Transverse colon (tissue), 4 donors: ENCODE data around the gene TNN. TPM values are rescaled to one million over a fixed set of nuclear protein-coding genes. Genes with fewer than 3 reads are reported as not detected.

Experiments
- DNase-seq: peaks from one replicate; pipeline ENCODE4 v3.0.0-alpha.2; 2019
- H3K27ac ChIP-seq, 4 donors: fragments of 200-600 bp; sonication (generic); 2 replicates each; pipeline ENCODE4 v1.5.1; 2016 to 2018; ENCODE audit warnings: inconsistent platforms in 4 of 4
- H3K27me3 ChIP-seq: fragments of 200-600 bp; sonication (generic); 2 replicates; pipeline ENCODE4 v1.5.1; 2017; ENCODE audit warnings: inconsistent platforms
- H3K36me3 ChIP-seq, 4 donors: fragments of 200-600 bp; sonication (generic); 2 replicates each; pipeline ENCODE4 v1.5.1; 2017 to 2019; ENCODE audit warnings: inconsistent platforms in 4 of 4
- H3K4me1 ChIP-seq, 4 donors: fragments of 200-600 bp; sonication (generic); 2 replicates each; pipeline ENCODE4 v1.5.1; 2017 to 2020; ENCODE audit warnings: inconsistent platforms in 4 of 4
- H3K4me3 ChIP-seq, 4 donors: fragments of 200-600 bp; sonication (generic); 1 replicate in 1 of 4; 2 replicates in 3 of 4; pipeline versions ENCODE4 v1.5.1 to v1.6.1; 2017 to 2019; ENCODE audit warnings: inconsistent platforms in 4 of 4
- H3K9me3 ChIP-seq, 2 donors: fragments of 200-600 bp; sonication (generic); 2 replicates each; pipeline ENCODE4 v1.5.1; 2017 to 2019; ENCODE audit warnings: inconsistent platforms in 2 of 2
- EP300 ChIP-seq: sonication (generic); formaldehyde crosslinking; IDR thresholded peaks from one replicate; pipeline ENCODE4 v1.6.1; 2017; ENCODE audit warnings: antibody characterized with exemption, low read depth
- POLR2A ChIP-seq: fragments of 450-650 bp; IDR thresholded peaks from one replicate; pipeline ENCODE4 v1.6.1; 2016; ENCODE audit warnings: antibody characterized with exemption, mild to moderate bottlenecking, moderate library complexity
- POLR2AphosphoS5 ChIP-seq, 3 donors: sonication (generic); formaldehyde crosslinking; IDR thresholded peaks; one replicate each; pipeline ENCODE4 v1.6.1; 2016; ENCODE audit warnings: antibody characterized with exemption in 3 of 3
- WGBS, 2 donors: methylation state at CpG; one replicate each; pipeline ENCODE4 v1.1.5; 2018; ENCODE audit warnings: low coverage in 1 of 2; 5-methylcytosine and 5-hydroxymethylcytosine counted together
- in situ Hi-C, 4 donors: fragments of 200-750 bp; cut with MboI; loops; one replicate each; pipeline versions ENCODE4 v1.15.0 to v1.15.1; 2017; ENCODE audit warnings: low sequenced_read_pairs in 3 of 4, low pct_ligation_motif_present in 1 of 4, low pct_unique_long_range_greater_than_20kb in 1 of 4
- intact Hi-C: fragments of 100-400 bp; cut with DNase I; formaldehyde crosslinking; loops from one replicate; pipeline ENCODE4 v1.15.1; 2023; ENCODE audit warnings: low total_unique reads
- total RNA-seq, 4 donors: library from RNA; depleted of rRNA; stranded (reverse); fragments of >200 nt; gene quantifications; one replicate each; pipeline ENCODE4 v1.1.0, GENCODE V29; 2016
- TF ChIP-seq, protein P1 (sequence below), 5 experiments: fragments of 200-600 bp in 3 of 5; fragments of 450-650 bp in 2 of 5; sonication (generic) in 3 of 5; IDR thresholded peaks; 1 replicate in 2 of 5; 2 replicates in 3 of 5; pipeline ENCODE4 v1.5.1; 2016 to 2017; ENCODE audit warnings: antibody characterized with exemption in 5 of 5, inconsistent platforms in 3 of 5, mild to moderate bottlenecking in 2 of 5, moderate library complexity in 1 of 5

The TNN gene
- total RNA-seq, 4 donors from 2014 or later: 0.14 TPM; not detected in 3

GRCh38 chr1:175157200-175157599 is 89.6 kb downstream of the TNN start:
- Histone ChIP-seq H3K4me3 (no peak overlapping the region), H3K27ac (no peak overlapping the region), H3K9me3 (no peaks in the 10 kb centered on the region), H3K4me1 (peaks cover 0 to 2% (median 0%) of the 10 kb centered on the region in 4 donors), H3K36me3 (peaks cover 0 to under 1% (median 0%) of the 10 kb centered on the region in 4 donors), H3K27me3 (peaks cover 19% of the 10 kb centered on the region)
- no peak for DNase-seq
- TF ChIP-seq, protein P1, sequence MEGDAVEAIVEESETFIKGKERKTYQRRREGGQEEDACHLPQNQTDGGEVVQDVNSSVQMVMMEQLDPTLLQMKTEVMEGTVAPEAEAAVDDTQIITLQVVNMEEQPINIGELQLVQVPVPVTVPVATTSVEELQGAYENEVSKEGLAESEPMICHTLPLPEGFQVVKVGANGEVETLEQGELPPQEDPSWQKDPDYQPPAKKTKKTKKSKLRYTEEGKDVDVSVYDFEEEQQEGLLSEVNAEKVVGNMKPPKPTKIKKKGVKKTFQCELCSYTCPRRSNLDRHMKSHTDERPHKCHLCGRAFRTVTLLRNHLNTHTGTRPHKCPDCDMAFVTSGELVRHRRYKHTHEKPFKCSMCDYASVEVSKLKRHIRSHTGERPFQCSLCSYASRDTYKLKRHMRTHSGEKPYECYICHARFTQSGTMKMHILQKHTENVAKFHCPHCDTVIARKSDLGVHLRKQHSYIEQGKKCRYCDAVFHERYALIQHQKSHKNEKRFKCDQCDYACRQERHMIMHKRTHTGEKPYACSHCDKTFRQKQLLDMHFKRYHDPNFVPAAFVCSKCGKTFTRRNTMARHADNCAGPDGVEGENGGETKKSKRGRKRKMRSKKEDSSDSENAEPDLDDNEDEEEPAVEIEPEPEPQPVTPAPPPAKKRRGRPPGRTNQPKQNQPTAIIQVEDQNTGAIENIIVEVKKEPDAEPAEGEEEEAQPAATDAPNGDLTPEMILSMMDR (IDR thresholded peaks at IDR 0.05): no peak
- TF ChIP-seq EP300 (no peak), POLR2AphosphoS5 (IDR thresholded peaks at IDR 0.05) (no peak), POLR2A (no peak)
- 98% methylated on average over 2 of the region's 2 CpGs; no CpG with 5 or more reads in 1 of the 2 donors for WGBS, 2 donors
- in situ Hi-C loops: loop anchor here in 3 of 4 donors (5.0 to 10.0 kb wide), 3 partner anchors 65 to 168 kb away; no protein-coding TSS in a partner anchor
- intact Hi-C loops: no loop called here

DNA sequence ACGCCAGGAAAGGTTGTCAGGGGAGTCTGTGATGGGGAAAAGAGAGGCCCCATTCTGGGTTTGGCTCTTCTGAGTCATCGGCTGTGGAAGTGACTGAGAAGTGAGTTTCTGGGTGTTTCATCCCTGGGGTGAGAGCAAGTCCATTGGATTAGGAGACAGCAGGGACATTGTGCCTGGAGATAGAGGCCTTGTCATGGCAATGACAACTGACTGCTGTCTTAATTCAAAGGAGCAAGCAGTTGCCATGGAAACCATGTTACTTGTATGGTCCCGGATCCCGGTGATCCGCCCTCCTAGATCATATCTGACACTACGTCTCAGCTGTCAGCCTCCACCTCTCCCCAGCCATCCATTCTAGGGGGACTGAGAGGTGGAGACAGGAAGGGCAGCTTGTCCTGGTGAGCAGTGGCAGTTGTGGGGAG is 90.5 kb downstream of the TNN start:
- in situ Hi-C loops: loop anchor here in 3 of 4 donors (5.0 to 10.0 kb wide), 3 partner anchors 64 to 167 kb away; no protein-coding TSS in a partner anchor

DNA sequence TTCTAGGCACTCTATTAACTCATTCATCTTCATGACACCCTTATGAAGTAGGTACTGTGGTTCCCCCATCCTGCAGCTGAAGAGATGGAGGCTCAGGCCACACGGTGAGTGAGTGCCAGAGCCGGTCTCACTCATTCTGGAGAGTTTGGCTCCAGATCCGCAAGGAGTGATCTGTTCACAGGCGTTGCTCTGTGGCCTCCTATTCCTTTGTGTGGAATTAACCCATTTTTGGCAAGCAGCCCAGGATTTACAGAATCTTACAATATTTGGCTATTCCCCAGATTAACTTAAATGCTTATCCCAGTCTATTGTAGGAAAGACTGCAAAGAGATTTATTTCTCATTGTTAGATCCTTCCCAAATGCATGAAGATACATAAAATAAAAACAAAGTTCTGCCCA is 95.3 kb downstream of the TNN start:
- TF ChIP-seq, protein P1 (IDR thresholded peaks at IDR 0.05): no peak
- TF ChIP-seq POLR2A: no peak
- Histone ChIP-seq H3K27ac (no peak overlapping the region), H3K27me3 (no peaks in the 10 kb centered on the region), H3K36me3 (peaks cover 0 to 16% (median 2%) of the 10 kb centered on the region in 4 donors), H3K4me3 (no peak overlapping the region), H3K4me1 (no peaks in the 10 kb centered on the region), H3K9me3 (no peaks in the 10 kb centered on the region)
- 60 to 63% methylated on average over 1 to 4 of the region's 4 CpGs for WGBS, 2 donors
- no peak for DNase-seq
- intact Hi-C loops (no loop called here), in situ Hi-C loops (no loop called here)

More for the DNA sequence above, 90.5 kb downstream of the TNN start:
- Histone ChIP-seq H3K4me1 (no peaks in the 10 kb centered on the region), H3K27ac (no peak overlapping the region), H3K36me3 (peaks cover 0 to 6% (median 0%) of the 10 kb centered on the region in 4 donors), H3K4me3 (no peak overlapping the region), H3K27me3 (peaks cover 11% of the 10 kb centered on the region), H3K9me3 (no peaks in the 10 kb centered on the region)
- DNase-seq: no peak
- intact Hi-C loops: no loop called here
- TF ChIP-seq EP300: no peak
- no peak for TF ChIP-seq POLR2A
- TF ChIP-seq, protein P1 (IDR thresholded peaks at IDR 0.05): no peak
- no peak for TF ChIP-seq POLR2AphosphoS5 (IDR thresholded peaks at IDR 0.05)
- 89 to 100% methylated on average over 2 to 6 of the region's 6 CpGs for WGBS, 2 donors

- Histone ChIP-seq H3K27ac (no peak overlapping the region), H3K4me3 (no peak overlapping the region), H3K9me3 (no peaks in the 10 kb centered on the region), H3K4me1 (peaks cover 0 to 1% (median 0%) of the 10 kb centered on the region in 4 donors), H3K36me3 (peaks cover 0 to 16% (median 2%) of the 10 kb centered on the region in 4 donors), H3K27me3 (no peaks in the 10 kb centered on the region)
- intact Hi-C loops: no loop called here
- 71 to 74% methylated on average over 4 of the region's 4 CpGs for WGBS, 2 donors
- TF ChIP-seq POLR2AphosphoS5 (IDR thresholded peaks at IDR 0.05) (no peak), EP300 (no peak), POLR2A (no peak)
- TF ChIP-seq, protein P1 (IDR thresholded peaks at IDR 0.05): no peak
- in situ Hi-C loops: no loop called here
- DNase-seq: no peak
Measured at GRCh38 chr1:175163702-175164101, 96.1 kb downstream of the TNN start.
